NCI-H2227 treated with DMSO at 0.1 percent for 48 hours (cell line): Measurements from ENCODE around the gene SLC9A2.

Experiments
- DNase-seq: peaks from one replicate; lab custom pipeline; 2025; lab: John Stamatoyannopoulos, UW

The SLC9A2 gene

DNA sequence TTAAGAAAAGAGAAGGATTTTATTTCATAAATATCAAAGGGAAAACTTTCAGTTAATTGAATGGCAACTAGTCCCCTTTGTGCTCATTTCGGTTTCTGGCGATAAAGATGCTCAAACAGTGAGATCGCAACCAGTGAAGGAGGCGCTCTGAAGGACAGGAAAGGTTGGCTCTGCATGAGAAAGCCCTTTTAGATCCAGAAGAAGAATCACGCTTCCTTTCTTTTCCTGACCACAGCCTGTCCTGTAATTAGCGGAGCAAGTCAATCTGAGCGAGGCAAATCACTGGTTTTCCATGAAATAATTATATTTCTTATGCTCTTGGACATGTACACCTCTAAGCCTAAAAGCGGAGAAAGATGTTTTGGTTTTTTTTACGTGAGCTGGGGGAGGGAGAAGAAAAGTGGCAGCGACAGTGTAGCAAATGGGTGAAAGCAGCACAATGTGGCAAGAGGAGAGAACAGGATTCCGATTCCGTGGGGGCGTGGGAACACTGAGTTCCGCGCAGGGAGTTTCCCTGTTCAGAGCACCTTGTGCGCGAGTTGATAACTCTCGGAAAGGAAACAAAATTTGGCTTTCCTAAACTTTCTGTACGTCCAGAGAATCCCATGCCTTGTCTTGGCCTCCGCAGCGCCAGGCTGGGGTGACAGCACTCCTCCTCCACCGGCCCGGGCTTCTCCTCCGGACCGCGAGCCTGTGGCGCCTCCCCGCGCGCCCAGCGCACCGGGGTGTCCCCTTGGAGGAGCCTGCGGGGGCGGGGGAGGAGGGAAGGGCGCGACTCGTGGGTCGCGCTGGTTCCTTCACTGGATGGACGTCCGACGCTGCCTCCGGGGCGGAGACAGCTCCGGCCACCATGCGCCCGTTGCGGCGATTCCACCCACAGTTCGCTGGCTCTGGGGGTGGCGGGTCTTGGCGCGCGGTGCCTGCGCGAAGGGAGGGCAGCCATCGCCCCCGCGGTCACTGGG, 620 bp upstream of the SLC9A2 start:
- no peak for DNase-seq

- no peak for DNase-seq
These were observed 979 bp downstream of the SLC9A2 start for GRCh38 chr2:102620332-102620731.

GRCh38 chr2:102621630-102622029, 2.3 kb downstream of the SLC9A2 start:
- no peak for DNase-seq

- no peak for DNase-seq
These were observed 3.3 kb downstream of the SLC9A2 start for GRCh38 chr2:102622646-102623045.

- DNase-seq, result no peak
These were observed 11.1 kb downstream of the SLC9A2 start for GRCh38 chr2:102630458-102630857.

DNA sequence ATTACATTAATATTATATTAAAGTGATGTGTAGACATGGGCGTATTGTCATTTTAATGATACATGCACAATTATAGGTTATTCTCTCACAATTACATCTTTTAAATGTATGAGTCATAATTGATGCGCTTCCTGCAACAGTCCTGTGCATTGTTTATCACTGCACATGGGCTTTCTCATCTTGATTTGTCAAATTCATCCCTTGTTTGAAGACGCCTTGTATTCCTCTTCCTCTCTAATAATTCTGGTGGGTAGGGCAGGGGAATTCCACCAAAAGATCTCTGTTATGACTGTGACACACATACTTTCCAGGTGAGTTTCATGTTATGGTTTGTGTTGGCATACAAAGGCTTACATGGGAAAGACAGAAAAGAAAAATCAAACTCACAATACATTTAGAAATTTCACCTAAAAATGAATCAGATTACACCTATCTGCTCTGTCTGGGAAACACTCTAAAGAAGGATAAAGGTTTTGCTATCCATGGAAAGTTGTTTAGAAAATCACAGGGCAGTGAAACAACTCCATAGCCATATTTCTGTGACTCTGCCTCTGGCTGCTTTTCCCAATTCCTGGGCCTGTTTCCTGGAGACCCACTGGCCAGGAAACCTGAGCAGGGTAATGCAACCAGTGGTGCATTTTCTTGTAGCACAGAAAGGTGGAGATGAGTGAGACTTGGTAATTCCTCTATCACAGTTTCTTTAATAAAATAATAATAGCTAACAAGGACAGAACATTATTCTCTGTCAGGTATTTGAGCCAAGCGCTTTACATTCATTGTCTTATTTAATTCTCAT, 13.2 kb downstream of the SLC9A2 start:
- DNase-seq, result no peak

GRCh38 chr2:102634831-102635241, 15.5 kb downstream of the SLC9A2 start:
- DNase-seq, result no peak

- DNase-seq, result no peak
These were observed 16.0 kb downstream of the SLC9A2 start for GRCh38 chr2:102635317-102635716.

GRCh38 chr2:102636283-102636907, 17.0 kb downstream of the SLC9A2 start:
- no peak for DNase-seq

DNA sequence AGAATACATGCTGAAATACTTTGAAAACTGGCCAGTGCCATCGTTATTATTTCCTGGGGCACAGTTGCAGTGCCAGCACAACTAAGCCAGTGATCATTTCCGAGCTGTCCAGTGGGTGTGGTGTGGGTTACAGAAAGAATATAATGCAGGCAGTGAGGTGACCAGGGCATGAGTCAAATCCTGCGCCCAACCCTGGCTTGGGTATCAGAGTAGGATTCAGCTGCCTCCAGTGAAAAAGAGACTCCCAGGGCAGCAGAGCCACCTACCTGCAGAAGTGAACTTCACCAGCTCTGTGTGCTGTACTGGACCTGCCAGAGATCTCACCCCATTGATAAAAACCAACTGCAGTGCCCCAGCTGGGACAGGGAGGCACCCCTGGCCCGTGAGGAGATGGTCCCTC, 18.0 kb downstream of the SLC9A2 start:
- no peak for DNase-seq

- DNase-seq, result no peak
These were observed 20.1 kb downstream of the SLC9A2 start for GRCh38 chr2:102639429-102639828.

DNA sequence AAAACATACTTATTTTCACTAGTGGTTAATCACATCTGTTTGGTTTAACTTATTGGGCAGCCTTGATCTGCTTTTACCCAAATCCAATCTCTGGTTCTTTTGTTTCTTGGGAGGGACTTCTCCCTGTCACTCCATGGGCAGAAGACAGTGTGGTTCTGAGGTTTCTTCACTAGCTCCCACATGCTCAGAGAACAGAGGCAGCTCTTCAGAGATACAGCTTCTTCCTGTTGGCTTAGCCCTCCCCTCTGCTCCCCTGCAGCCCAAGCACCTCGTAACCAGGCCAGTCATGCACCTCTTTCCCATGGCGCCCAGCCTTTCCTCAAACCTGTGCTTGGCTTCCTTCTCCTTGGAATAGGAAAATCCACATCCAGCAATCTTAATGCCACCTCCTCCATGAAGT, 32.8 kb downstream of the SLC9A2 start:
- DNase-seq, result no peak

- no peak for DNase-seq
These were observed 38.4 kb downstream of the SLC9A2 start for GRCh38 chr2:102657770-102658169.

DNA sequence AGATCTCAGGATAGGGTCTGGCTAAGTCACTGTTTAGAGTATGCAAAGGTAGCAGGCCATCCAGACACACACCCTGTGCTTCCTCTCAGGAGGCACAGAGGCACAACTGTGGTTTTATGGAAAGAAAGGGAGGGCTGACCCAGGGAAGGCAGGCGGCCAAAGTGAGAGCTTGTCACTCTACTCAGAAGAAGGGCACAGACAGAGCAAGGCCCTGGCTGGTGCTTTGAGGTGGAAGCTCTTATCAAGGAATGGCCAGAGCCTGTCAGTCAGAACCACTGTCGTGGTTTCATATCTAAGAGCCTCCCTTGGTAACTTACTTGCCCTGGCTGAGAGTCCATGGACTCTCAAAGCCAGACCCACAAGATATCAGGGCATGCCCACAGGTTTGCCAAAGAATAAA, 40.7 kb downstream of the SLC9A2 start:
- no peak for DNase-seq

DNA sequence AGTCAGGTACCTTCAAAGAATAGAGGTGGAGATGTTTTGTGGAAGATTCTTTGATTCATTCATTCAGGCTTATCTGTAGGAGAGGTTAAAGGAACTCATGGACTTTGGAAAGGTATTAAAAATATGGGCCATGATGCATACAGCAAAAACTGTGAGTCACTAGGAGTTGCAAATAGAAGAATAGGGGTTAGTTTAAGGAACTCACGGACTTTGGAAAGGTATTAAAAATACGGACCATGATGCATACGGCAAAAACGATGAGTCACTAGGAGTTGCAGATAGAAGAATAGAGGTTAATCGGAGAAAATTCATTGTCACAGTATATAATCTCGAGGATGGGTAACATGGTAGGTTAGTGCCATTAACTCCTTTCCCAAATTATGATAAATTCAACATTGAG, 41.2 kb downstream of the SLC9A2 start:
- no peak for DNase-seq

GRCh38 chr2:102661846-102662245, 42.5 kb downstream of the SLC9A2 start:
- no peak for DNase-seq

GRCh38 chr2:102662833-102663232, 43.5 kb downstream of the SLC9A2 start:
- no peak for DNase-seq

- no peak for DNase-seq
These were observed 44.0 kb downstream of the SLC9A2 start for GRCh38 chr2:102663381-102663780.

GRCh38 chr2:102664471-102664909, 45.1 kb downstream of the SLC9A2 start:
- no peak for DNase-seq

DNA sequence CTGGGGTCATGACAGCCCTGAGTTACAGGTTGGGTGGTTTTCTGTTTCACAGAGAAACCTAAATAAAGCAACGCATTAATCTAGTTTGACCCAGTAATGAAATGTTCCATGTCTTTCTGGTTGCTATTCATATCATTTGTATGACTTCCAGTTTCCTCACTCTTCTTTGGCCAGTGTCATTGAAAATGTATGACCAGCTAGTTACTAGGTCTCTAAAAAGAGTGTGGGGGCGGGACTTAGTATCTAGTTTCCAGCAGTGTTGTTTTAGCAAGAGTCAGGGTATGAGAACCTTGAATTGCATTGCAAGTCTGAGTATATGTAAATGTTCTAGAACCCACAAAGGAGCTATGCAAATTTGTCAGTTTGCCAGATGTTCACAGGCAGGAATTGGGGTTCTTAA, 47.7 kb downstream of the SLC9A2 start:
- no peak for DNase-seq

GRCh38 chr2:102668171-102668570, 48.8 kb downstream of the SLC9A2 start:
- no peak for DNase-seq

DNA sequence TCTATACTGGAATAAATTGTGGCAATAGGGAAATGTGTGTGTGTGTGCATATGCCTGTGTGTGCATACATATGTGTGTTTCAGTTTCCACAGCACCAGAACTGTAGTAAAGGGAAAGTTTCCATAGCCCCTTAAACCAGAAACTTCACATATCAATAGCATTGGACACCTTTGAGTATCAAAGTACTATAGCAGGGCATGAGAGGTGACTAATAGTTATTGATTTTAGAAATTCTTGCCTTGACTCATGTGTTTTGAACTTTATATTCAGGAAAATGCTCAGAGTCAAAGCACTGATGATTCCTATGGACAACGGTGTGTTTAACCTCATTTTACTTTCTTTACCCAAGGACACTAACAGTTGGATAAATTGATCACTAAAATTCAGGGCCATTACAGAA, 50.0 kb downstream of the SLC9A2 start:
- DNase-seq, result no peak
